ENCODE results near the gene DNAAF2.
"Not testable (repeated sequence)": the region's sequence is repeated elsewhere in the genome, so short reads cannot be mapped to it uniquely, and the experiment has no call there.

The DNAAF2 gene

DNA sequence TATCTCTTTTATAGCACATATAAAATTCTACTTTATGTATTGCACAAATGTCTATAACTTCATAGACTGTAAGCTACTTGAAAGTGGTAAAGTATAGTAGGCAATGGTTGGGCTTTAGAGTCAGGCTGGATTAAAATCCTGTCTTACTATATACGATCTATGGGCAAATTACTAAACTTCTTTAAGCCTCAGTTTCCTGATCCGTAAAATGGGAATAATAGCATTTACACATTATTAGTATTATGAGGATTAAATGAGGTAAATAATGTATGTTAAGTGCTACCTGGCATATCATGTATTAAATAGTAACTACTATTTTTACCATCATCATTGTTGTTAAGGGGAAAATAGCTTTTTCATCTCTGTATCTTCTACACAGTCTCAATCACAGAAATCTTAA is 38.5 kb upstream of the DNAAF2 start:
- Histone ChIP-seq H3K27me3 (ENCODE audit: insufficient read depth, poor library complexity, severe bottlenecking) (no peaks in the 10 kb centered on the region), H3K27ac (replicated peaks) (no peak overlapping the region), H3K4me3 (replicated peaks; ENCODE audit: insufficient read depth, low read length) (no peak overlapping the region)
- DNase-seq (ENCODE audit: low read depth in 1 of 2, low spot score in 1 of 2): no peak
- TF ChIP-seq, protein P1, sequence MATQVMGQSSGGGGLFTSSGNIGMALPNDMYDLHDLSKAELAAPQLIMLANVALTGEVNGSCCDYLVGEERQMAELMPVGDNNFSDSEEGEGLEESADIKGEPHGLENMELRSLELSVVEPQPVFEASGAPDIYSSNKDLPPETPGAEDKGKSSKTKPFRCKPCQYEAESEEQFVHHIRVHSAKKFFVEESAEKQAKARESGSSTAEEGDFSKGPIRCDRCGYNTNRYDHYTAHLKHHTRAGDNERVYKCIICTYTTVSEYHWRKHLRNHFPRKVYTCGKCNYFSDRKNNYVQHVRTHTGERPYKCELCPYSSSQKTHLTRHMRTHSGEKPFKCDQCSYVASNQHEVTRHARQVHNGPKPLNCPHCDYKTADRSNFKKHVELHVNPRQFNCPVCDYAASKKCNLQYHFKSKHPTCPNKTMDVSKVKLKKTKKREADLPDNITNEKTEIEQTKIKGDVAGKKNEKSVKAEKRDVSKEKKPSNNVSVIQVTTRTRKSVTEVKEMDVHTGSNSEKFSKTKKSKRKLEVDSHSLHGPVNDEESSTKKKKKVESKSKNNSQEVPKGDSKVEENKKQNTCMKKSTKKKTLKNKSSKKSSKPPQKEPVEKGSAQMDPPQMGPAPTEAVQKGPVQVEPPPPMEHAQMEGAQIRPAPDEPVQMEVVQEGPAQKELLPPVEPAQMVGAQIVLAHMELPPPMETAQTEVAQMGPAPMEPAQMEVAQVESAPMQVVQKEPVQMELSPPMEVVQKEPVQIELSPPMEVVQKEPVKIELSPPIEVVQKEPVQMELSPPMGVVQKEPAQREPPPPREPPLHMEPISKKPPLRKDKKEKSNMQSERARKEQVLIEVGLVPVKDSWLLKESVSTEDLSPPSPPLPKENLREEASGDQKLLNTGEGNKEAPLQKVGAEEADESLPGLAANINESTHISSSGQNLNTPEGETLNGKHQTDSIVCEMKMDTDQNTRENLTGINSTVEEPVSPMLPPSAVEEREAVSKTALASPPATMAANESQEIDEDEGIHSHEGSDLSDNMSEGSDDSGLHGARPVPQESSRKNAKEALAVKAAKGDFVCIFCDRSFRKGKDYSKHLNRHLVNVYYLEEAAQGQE (IDR thresholded peaks at IDR 0.05; ENCODE audit: insufficient replicate concordance, low read depth): no peak
- TF ChIP-seq POLR2AphosphoS5 (IDR thresholded peaks at IDR 0.05; ENCODE audit: low read depth): no peak
- TF ChIP-seq, protein P2, sequence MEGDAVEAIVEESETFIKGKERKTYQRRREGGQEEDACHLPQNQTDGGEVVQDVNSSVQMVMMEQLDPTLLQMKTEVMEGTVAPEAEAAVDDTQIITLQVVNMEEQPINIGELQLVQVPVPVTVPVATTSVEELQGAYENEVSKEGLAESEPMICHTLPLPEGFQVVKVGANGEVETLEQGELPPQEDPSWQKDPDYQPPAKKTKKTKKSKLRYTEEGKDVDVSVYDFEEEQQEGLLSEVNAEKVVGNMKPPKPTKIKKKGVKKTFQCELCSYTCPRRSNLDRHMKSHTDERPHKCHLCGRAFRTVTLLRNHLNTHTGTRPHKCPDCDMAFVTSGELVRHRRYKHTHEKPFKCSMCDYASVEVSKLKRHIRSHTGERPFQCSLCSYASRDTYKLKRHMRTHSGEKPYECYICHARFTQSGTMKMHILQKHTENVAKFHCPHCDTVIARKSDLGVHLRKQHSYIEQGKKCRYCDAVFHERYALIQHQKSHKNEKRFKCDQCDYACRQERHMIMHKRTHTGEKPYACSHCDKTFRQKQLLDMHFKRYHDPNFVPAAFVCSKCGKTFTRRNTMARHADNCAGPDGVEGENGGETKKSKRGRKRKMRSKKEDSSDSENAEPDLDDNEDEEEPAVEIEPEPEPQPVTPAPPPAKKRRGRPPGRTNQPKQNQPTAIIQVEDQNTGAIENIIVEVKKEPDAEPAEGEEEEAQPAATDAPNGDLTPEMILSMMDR (IDR thresholded peaks at IDR 0.05; ENCODE audit: insufficient read depth, low read length): no peak
- TF ChIP-seq GABPA (IDR thresholded peaks at IDR 0.05; ENCODE audit: low read depth): no peak
- TF ChIP-seq SPI1 (IDR thresholded peaks at IDR 0.05; ENCODE audit: borderline replicate concordance, low read depth): no peak

DNA sequence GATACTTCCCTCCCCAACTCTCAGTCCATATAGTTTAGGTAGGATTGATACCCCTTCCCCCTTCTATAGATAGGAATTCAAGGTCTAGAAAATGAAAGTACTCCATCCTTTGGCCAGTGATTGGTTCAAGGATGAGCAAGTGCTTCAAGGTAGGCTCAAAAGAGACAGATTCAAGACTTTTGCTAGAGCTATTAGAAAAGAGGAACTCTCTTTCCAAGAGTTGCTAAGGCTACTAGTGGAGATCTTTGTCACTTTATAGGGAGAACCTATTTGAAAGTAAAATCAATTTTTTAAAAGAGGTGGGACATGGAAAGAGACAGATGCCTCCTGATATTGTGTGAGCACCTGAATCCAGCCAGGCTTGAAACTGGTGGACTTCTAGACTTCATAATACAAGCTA is 35.4 kb upstream of the DNAAF2 start:
- Histone ChIP-seq H3K27me3 (ENCODE audit: insufficient read depth, poor library complexity, severe bottlenecking) (no peaks in the 10 kb centered on the region), H3K27ac (replicated peaks) (no peak overlapping the region), H3K4me3 (replicated peaks; ENCODE audit: insufficient read depth, low read length) (no peak overlapping the region)
- TF ChIP-seq, protein P2 (IDR thresholded peaks at IDR 0.05; ENCODE audit: insufficient read depth, low read length): no peak
- TF ChIP-seq GABPA (IDR thresholded peaks at IDR 0.05; ENCODE audit: low read depth): no peak
- TF ChIP-seq, protein P1 (IDR thresholded peaks at IDR 0.05; ENCODE audit: insufficient replicate concordance, low read depth): no peak
- TF ChIP-seq SPI1 (IDR thresholded peaks at IDR 0.05; ENCODE audit: borderline replicate concordance, low read depth): peak; percentile 88
- TF ChIP-seq POLR2AphosphoS5 (IDR thresholded peaks at IDR 0.05; ENCODE audit: low read depth): no peak
- no peak for DNase-seq (ENCODE audit: low read depth in 1 of 2, low spot score in 1 of 2)

DNA sequence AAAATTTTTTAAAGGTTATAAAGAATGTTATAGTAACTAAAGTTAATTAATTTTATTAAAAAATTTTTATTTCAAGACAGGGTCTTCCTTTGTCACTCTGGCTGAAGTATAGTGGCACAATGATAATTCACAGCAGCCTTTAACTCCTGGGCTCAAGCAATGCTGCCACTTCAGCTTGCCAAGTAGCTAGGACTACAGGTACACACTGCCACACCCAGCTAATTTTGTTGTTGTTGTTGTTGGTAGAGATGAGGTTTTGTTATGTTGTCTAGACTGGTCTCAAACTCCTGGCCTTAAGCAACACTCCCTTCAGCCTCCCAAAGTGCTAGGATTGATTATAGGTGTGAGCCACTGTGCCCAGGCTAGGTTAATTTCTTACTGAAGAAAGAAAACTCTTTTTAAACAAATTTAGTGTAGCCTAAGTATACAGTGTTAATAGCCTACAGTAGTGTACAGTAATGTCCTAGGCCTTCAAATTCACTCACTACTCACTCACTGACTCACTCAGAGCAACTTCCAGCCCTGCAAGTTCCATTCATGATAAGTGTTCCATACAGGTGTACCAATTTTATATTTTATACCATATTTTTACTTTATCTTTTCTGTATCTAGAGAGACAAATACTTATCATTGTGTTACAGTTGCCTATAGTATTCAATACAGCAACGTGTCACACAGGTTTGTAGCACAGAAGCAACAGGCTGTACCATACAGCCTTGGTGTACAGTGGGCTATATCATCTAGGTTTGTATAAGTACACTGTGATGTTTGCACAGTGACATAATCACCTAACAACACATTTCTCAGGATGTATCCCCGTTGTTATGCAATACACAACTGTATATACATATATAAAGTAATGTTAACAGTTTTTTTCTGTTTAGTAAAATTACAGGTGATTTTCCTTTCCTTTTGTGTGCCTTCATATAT is 24.7 kb upstream of the DNAAF2 start:
- Histone ChIP-seq H3K27me3 (ENCODE audit: insufficient read depth, poor library complexity, severe bottlenecking) (no peaks in the 10 kb centered on the region), H3K27ac (replicated peaks) (no peak overlapping the region), H3K4me3 (replicated peaks; ENCODE audit: insufficient read depth, low read length) (no peak overlapping the region)
- DNase-seq (ENCODE audit: low read depth in 1 of 2, low spot score in 1 of 2): no peak
- no peak for TF ChIP-seq POLR2AphosphoS5 (IDR thresholded peaks at IDR 0.05; ENCODE audit: low read depth)

DNA sequence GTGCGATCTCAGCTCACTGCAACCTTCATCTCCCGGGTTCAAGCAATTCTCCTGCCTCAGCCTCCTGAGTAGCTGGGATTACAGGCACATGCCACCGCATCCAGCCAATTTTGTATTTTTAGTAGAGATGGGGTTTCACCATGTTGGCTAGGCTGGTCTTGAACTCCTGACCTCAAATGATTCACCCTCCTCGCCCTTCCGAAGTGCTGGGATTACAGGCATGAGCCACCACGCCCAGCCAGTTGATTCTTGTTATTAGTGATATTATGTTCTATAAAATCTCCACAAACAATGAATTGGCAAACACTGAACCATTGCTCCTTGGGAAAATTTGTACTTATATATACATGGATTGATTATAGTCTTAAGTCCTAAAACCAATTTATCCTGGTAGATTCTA is 22.5 kb upstream of the DNAAF2 start:
- H3K27me3 ChIP-seq (ENCODE audit: insufficient read depth, poor library complexity, severe bottlenecking); DNase-seq (ENCODE audit: low read depth in 1 of 2, low spot score in 1 of 2); H3K27ac ChIP-seq (replicated peaks); H3K4me3 ChIP-seq (replicated peaks; ENCODE audit: insufficient read depth, low read length): not testable (repeated sequence)

DNA sequence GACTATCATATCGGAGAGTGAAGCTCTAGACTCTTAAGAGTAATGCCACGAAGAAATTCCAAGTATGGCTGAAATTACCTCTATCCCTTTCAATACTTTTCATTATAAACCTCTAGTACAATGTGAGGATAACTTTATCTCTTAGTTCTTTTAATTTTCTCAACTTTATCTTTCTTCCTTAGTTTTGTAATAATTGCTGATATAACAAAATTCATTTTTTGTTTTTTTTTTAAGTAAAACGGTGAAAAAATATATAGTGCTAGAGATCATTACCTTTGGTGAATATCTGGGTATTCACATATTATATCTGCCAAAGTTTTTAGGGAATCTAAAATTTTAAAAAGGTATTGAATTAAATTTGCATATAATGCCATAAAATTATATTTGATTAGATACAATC is 19.5 kb upstream of the DNAAF2 start:
- no peak for DNase-seq (ENCODE audit: low read depth in 1 of 2, low spot score in 1 of 2)

More for the DNA sequence above, 19.5 kb upstream of the DNAAF2 start:
- Histone ChIP-seq H3K4me3 (replicated peaks; ENCODE audit: insufficient read depth, low read length) (no peak overlapping the region), H3K27ac (replicated peaks) (no peak overlapping the region), H3K27me3 (ENCODE audit: insufficient read depth, poor library complexity, severe bottlenecking) (no peaks in the 10 kb centered on the region)
- TF ChIP-seq, protein P2 (IDR thresholded peaks at IDR 0.05; ENCODE audit: insufficient read depth, low read length): no peak
- TF ChIP-seq POLR2AphosphoS5 (IDR thresholded peaks at IDR 0.05; ENCODE audit: low read depth) (no peak), SPI1 (IDR thresholded peaks at IDR 0.05; ENCODE audit: borderline replicate concordance, low read depth) (no peak), GABPA (IDR thresholded peaks at IDR 0.05; ENCODE audit: low read depth) (no peak)
- TF ChIP-seq, protein P1 (IDR thresholded peaks at IDR 0.05; ENCODE audit: insufficient replicate concordance, low read depth): no peak

Data from HL-60 (cell line).